BLaER1 treated with 17β-estradiol and CSF1 and Interleukin-3, amounts not matched to agents 10 nM and 100 nM (cell line): ENCODE results near the gene RMC1.
A peak's percentile ranks its signal among the peaks of the same experiment; 100 is the strongest.
"Not testable (repeated sequence)": the region's sequence is repeated elsewhere in the genome, so short reads cannot be mapped to it uniquely, and the experiment has no call there.

Experiments
- H3K27ac ChIP-seq, 11 experiments: shearing (Covaris generic); formaldehyde crosslinking; 2 replicates each; pipeline ENCODE4 v1.8.1; 2022
- H3K27me3 ChIP-seq, 11 experiments: shearing (Covaris generic); formaldehyde crosslinking; 2 replicates each; pipeline ENCODE4 v1.8.1; 2022
- H3K36me3 ChIP-seq, 11 experiments: shearing (Covaris generic); formaldehyde crosslinking; 2 replicates each; pipeline ENCODE4 v1.8.1; 2022
- H3K4me1 ChIP-seq, 10 experiments: shearing (Covaris generic); formaldehyde crosslinking; 2 replicates each; pipeline ENCODE4 v1.8.1; 2022
- H3K4me2 ChIP-seq, 11 experiments: shearing (Covaris generic); formaldehyde crosslinking; 2 replicates each; pipeline ENCODE4 v1.8.1; 2022
- H3K4me3 ChIP-seq, 10 experiments: shearing (Covaris generic); formaldehyde crosslinking; 2 replicates each; pipeline ENCODE4 v1.8.1; 2022
- H3K9ac ChIP-seq, 11 experiments: shearing (Covaris generic); formaldehyde crosslinking; 2 replicates each; pipeline ENCODE4 v1.8.1; 2022
- H3K9me3 ChIP-seq, 11 experiments: shearing (Covaris generic); formaldehyde crosslinking; replicated peaks in 1 of 11; 2 replicates each; pipeline ENCODE4 v1.8.1; 2022
- H4K20me1 ChIP-seq, 11 experiments: shearing (Covaris generic); formaldehyde crosslinking; 2 replicates each; pipeline ENCODE4 v1.8.1; 2022
- Cebpa-rat ChIP-seq, 11 experiments: shearing (Covaris generic); IDR thresholded peaks; 2 replicates each; pipeline ENCODE4 v1.8.1; 2022

Gene RMC1

DNA sequence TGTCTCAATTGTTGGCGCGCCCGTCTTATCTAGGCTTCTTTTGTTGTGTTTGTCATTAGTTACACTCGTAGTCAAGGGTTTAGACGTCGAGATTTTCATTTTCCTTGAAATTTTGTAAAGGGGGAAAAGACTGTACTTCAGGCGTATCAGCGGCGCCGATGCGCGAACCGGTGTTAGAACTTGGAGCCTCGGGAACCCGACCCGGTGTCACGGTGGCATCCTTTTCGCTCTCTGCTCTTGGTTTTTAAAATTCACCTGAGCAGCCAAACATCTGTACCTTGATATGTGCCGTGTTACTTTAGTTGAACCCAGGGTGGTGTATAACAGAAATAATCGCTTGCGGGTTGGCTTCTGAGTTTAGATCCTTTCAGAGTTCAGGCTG lies 643 bp downstream of the RMC1 start:
- TF ChIP-seq Cebpa-rat (IDR thresholded peaks at IDR 0.05), result no peak
- peak overlapping the region; percentile 84 to 97 (median 93) for H3K4me2 ChIP-seq
- H3K9me3 ChIP-seq, result no peaks in the 10 kb centered on the region
- H3K9ac ChIP-seq, result peak overlapping the region; percentile 88 to 96 (median 91)
- peaks cover 32 to 51% (median 39%) of the 10 kb centered on the region in 10 experiments for H3K4me1 ChIP-seq
- H3K27ac ChIP-seq, result peak overlapping the region; percentile 67 to 91 (median 89)
- H3K4me3 ChIP-seq, result peak overlapping the region; percentile 81 to 98 (median 92)
- H3K27me3 ChIP-seq, result no peaks in the 10 kb centered on the region
- peaks cover 16 to 54% (median 35%) of the 10 kb centered on the region in 11 experiments; a peak in 18 of 22 replicates for H4K20me1 ChIP-seq
- H3K36me3 ChIP-seq, result peaks cover 30 to 46% (median 33%) of the 10 kb centered on the region in 11 experiments

DNA sequence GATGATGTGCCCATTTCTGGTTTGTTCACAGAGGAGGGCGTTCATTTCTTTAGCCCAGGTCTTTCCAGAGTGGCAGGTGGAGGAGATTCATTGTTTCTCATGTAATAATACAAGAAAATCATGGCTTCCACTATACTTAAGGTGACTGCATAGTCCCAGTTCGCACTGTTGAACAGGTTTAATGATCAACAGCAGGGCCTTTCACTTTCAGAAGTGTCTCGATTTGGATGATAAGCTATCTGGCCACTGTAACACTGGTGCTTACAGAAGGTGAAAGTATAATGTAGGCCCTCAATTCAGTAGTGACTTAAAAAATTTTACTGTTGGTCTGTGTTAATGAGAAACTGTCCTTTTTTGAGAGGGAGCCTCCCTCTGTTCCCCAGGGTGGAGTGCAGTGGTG lies 1.4 kb downstream of the RMC1 start:
- no peak for TF ChIP-seq Cebpa-rat (IDR thresholded peaks at IDR 0.05)
- peaks cover 25 to 43% (median 32%) of the 10 kb centered on the region in 10 experiments for H3K4me1 ChIP-seq
- peaks cover 37 to 54% (median 40%) of the 10 kb centered on the region in 11 experiments for H3K36me3 ChIP-seq
- H3K9me3 ChIP-seq, result no peaks in the 10 kb centered on the region
- H4K20me1 ChIP-seq, result peaks cover 16 to 54% (median 35%) of the 10 kb centered on the region in 11 experiments; a peak in 18 of 22 replicates
- H3K27ac ChIP-seq, result peak overlapping the region in 8 of 11 experiments; percentile 87 to 91 (median 90); a peak in 15 of 22 replicates
- no peaks in the 10 kb centered on the region for H3K27me3 ChIP-seq
- H3K9ac ChIP-seq, result peak overlapping the region; percentile 88 to 96 (median 91); a peak in 21 of 22 replicates
- H3K4me3 ChIP-seq, result peak overlapping the region; percentile 81 to 98 (median 92)
- peak overlapping the region; percentile 84 to 97 (median 93) for H3K4me2 ChIP-seq

DNA sequence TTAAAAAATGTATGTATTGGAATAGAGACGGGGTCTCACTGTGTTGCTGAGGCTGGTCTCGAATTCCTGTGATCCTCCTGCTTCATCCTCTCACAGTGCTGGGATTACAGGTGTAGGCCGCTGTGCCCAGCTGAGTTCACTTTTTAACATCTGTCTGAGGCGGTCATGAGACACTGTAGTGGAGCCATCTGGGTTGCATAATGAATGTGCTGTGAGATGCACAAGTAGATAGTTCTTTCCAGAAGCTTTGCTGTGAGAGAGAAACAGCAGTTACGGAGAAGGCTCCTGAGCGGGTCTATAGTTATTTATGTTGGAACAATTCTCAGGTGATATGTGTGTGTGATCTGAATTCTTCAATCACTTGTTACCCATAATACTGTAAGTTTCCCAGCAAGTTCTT lies 3.1 kb downstream of the RMC1 start:
- TF ChIP-seq Cebpa-rat (IDR thresholded peaks at IDR 0.05), result no peak

DNA sequence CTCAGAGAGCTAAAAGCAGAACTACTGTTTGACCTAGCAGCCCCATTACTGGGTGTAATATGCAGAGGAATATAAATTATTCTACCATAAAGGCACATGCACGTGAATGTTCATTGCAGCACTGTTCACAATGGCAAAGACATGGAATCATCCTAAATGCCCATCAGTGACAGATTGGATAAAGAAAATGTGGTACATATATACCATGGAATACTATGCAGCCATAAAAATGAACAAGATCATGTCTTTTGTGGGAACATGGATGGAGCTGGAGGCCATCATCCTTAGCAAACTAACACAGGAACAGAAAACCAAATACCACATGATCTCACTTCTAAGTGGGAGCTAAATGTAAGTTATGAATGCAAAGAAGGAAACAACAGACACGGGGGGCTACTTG lies 7.6 kb downstream of the RMC1 start:
- H3K4me1 ChIP-seq, result peaks cover 4 to 15% (median 9%) of the 10 kb centered on the region in 10 experiments; a peak in 14 of 20 replicates
- not testable (repeated sequence) for H3K27me3 ChIP-seq, H3K9ac ChIP-seq, H3K4me2 ChIP-seq, H3K4me3 ChIP-seq, H3K27ac ChIP-seq, H3K9me3 ChIP-seq
- peaks cover 17 to 54% (median 37%) of the 10 kb centered on the region in 11 experiments; a peak in 16 of 22 replicates for H4K20me1 ChIP-seq
- H3K36me3 ChIP-seq, result peaks cover 81 to 100% (median 97%) of the 10 kb centered on the region in 11 experiments

More for the DNA sequence above, 3.1 kb downstream of the RMC1 start:
- H3K36me3 ChIP-seq, result peaks cover 54 to 71% (median 57%) of the 10 kb centered on the region in 11 experiments
- H3K27ac ChIP-seq, result no peak overlapping the region
- H3K27me3 ChIP-seq, result no peaks in the 10 kb centered on the region
- H4K20me1 ChIP-seq, result peaks cover 16 to 54% (median 35%) of the 10 kb centered on the region in 11 experiments; a peak in 18 of 22 replicates
- H3K9ac ChIP-seq, result peak overlapping the region in 3 of 11 experiments; percentile 19 to 32 (median 25); a peak in 3 of 22 replicates
- H3K4me2 ChIP-seq, result no peak overlapping the region
- H3K4me3 ChIP-seq, result no peak overlapping the region
- H3K4me1 ChIP-seq, result peaks cover 24 to 38% (median 30%) of the 10 kb centered on the region in 10 experiments
- peaks cover 0 to 8% (median 0%) of the 10 kb centered on the region in 11 experiments; a peak in 2 of 22 replicates for H3K9me3 ChIP-seq

DNA sequence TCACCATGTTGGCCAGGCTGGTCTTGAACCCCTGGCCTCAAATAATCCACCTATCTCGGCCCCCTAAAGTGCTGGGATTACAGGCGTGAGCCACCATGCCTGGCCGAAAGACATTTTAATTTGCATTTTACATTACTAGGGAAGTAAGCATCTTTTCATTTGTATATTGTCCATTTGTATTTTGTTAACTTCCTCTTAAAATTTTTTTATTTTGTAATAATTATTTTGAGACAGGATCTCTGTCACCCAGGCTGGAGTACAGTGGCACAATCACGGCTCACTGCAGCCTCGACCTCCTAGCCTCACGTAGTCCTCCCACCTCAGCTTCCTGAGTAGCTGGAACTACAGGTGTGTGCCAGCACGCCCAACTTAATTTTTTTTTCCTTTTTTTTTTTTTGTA lies 8.9 kb downstream of the RMC1 start:
- Histone ChIP-seq H3K36me3 (peaks cover 81 to 100% (median 97%) of the 10 kb centered on the region in 11 experiments), H3K4me2 (peak overlapping the region in 6 of 11 experiments; percentile 19 to 58 (median 24); a peak in 4 of 22 replicates), H4K20me1 (peaks cover 9 to 47% (median 31%) of the 10 kb centered on the region in 11 experiments; a peak in 15 of 22 replicates), H3K27ac (peak overlapping the region in 7 of 11 experiments; percentile 19 to 53 (median 38); a peak in 9 of 22 replicates), H3K4me1 (peaks cover 4 to 13% (median 8%) of the 10 kb centered on the region in 10 experiments; a peak in 14 of 20 replicates), H3K9ac (0 out of 22 replicates have a peak overlapping the region, but pooled peaks of 1 of the 11 experiments have one; percentile 29)
- H3K27me3 ChIP-seq, H3K9me3 ChIP-seq, H3K4me3 ChIP-seq: not testable (repeated sequence)

DNA sequence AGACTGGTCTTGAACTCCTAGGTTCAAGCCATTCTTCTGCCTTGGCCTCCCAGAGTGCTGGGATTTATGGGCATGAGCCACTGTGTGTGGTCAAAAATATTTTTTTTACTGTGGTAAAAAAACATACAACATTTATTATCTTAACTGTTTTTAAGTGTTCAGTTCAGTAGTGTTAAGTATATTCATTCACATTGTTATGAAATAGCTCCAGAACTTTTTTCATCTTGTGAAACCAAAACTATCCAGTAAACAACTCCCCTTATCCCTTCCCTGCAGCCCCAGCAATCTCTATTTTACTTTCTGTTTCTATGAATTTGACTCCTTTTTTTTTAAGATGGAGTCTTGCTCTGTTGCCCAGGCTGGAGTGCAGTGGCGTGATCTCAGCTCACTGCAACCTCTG lies 9.3 kb downstream of the RMC1 start:
- Histone ChIP-seq H4K20me1 (peaks cover 9 to 44% (median 28%) of the 10 kb centered on the region in 11 experiments; a peak in 15 of 22 replicates), H3K9ac (no peak overlapping the region), H3K4me3 (no peak overlapping the region), H3K27me3 (no peaks in the 10 kb centered on the region), H3K4me1 (peaks cover 4 to 13% (median 8%) of the 10 kb centered on the region in 10 experiments; a peak in 14 of 20 replicates), H3K27ac (peak overlapping the region in 7 of 11 experiments; percentile 19 to 53 (median 38); a peak in 9 of 22 replicates), H3K36me3 (peaks cover 81 to 100% (median 97%) of the 10 kb centered on the region in 11 experiments), H3K4me2 (peak overlapping the region in 6 of 11 experiments; percentile 19 to 58 (median 24); a peak in 4 of 22 replicates), H3K9me3 (peaks cover 0 to 8% (median 0%) of the 10 kb centered on the region in 11 experiments; a peak in 2 of 22 replicates)
- TF ChIP-seq Cebpa-rat (IDR thresholded peaks at IDR 0.05), result no peak

DNA sequence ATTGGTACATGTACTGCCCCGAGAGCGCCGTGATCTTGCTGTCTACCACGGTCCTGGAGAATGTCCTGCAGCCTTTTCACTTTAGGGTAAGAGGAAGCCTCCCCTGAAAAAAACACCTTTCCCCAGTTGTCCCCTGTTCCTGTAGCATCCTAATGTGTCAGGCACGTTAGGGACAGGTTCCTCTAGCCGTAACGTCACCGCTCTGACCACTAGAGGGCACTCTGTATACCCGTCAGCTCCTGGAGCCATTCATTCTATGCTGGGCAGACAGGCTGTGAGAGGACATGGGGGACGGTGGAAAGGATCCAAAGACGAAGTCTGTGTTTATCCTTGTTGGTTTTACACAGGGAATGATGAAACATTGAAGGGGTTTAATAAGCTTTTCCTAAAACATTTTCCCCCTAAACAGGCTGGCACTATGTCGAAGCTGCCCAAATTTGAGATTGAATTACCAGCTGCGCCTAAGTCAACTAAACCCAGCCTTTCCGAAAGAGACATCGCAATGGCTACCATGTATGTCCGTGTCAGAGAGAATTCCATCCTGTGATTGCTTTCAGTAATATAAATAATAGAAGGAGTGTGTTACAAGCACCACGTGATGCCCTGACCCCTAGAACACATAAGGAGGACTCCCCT lies 12.7 kb downstream of the RMC1 start:
- Histone ChIP-seq H3K27me3 (peaks cover 0 to 1% (median 0%) of the 10 kb centered on the region in 11 experiments; a peak in 1 of 22 replicates), H3K9me3 (no peaks in the 10 kb centered on the region), H3K4me1 (peaks cover 7 to 17% (median 12%) of the 10 kb centered on the region in 10 experiments; a peak in 16 of 20 replicates), H3K9ac (no peak overlapping the region), H3K27ac (peak overlapping the region in 1 of 11 experiments; percentile 49; a peak in 1 of 22 replicates), H4K20me1 (peaks cover 5 to 53% (median 18%) of the 10 kb centered on the region in 11 experiments; a peak in 13 of 22 replicates), H3K4me3 (no peak overlapping the region), H3K36me3 (peaks cover 81 to 100% (median 97%) of the 10 kb centered on the region in 11 experiments), H3K4me2 (no peak overlapping the region)
- no peak for TF ChIP-seq Cebpa-rat (IDR thresholded peaks at IDR 0.05)

DNA sequence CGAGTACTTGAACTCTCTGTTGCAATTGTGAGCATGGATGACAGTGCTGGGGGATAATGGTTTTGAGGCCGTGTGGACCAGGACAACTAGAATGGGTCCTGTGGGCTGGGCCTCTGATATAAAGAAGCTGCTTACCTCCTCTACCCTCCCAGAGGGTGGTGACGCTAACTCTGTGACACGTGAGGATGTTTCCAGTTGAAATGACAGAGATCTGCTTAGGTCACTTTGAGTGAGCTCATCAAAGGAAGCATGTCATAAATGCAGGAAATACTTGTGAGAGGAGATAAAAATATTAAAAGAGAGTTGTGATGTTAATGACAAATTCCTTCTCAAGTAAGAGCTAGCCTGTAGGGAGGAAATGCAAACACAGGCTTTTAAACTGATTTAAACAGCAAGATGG lies 16.4 kb downstream of the RMC1 start:
- Histone ChIP-seq H4K20me1 (peaks cover 9 to 78% (median 21%) of the 10 kb centered on the region in 11 experiments; a peak in 15 of 22 replicates), H3K36me3 (peaks cover 83 to 97% (median 93%) of the 10 kb centered on the region in 11 experiments), H3K4me3 (no peak overlapping the region), H3K27ac (no peak overlapping the region), H3K9me3 (no peaks in the 10 kb centered on the region), H3K4me2 (no peak overlapping the region), H3K9ac (0 out of 22 replicates have a peak overlapping the region, but pooled peaks of 1 of the 11 experiments have one; percentile 8), H3K27me3 (peaks cover 0 to 15% (median 0%) of the 10 kb centered on the region in 11 experiments; a peak in 3 of 22 replicates), H3K4me1 (peaks cover 21 to 47% (median 31%) of the 10 kb centered on the region in 10 experiments)
- no peak for TF ChIP-seq Cebpa-rat (IDR thresholded peaks at IDR 0.05)
